ENCODE results near the gene TEX2. TPM values are rescaled to one million over a fixed set of nuclear protein-coding genes. Genes with fewer than 3 reads are reported as not detected.
A peak's percentile ranks its signal among the peaks of the same experiment; 100 is the strongest.

TEX2 gene
- total RNA-seq, 6 donors from 2014 or later, result 42.3 to 96.1 (median 53.4) TPM

DNA sequence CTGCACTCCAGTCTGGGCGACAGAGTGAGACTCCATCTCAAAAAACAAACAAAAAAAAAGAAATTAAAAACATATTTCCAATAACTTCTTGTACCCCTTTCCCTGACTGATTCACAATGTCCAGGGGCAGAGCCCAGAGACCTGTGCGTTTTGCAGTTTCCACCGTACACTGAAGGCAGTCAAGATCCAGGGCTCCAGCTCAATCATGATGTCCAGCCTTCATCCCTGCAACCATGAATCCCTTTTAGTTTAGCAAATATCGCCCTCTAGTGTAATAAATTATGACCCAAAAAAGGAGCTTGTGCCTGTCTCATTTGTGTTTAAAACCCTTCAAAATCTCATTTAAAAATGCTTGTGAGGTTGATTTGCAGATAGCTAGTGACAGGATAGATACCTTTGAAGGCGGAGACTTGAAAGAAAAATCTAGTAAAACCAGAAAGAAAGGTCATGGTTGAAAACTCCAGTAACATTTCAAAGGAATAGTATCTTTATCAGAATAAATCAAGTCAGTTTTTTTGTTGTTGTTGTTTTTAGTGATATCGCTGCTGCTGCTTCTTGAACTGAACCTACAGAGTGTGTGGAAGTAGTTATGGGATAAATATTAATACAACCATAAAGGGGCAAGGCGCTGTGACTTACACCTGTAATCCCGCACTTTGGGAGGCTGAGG lies 129.4 kb downstream of the TEX2 start:
- H3K4me1 ChIP-seq, result peaks cover 8 to 15% (median 11%) of the 10 kb centered on the region in 4 donors
- no peaks in the 10 kb centered on the region for H3K9me3 ChIP-seq
- no peak overlapping the region for H3K27ac ChIP-seq
- no peak for TF ChIP-seq POLR2AphosphoS5 (IDR thresholded peaks at IDR 0.05)
- TF ChIP-seq, protein P1, sequence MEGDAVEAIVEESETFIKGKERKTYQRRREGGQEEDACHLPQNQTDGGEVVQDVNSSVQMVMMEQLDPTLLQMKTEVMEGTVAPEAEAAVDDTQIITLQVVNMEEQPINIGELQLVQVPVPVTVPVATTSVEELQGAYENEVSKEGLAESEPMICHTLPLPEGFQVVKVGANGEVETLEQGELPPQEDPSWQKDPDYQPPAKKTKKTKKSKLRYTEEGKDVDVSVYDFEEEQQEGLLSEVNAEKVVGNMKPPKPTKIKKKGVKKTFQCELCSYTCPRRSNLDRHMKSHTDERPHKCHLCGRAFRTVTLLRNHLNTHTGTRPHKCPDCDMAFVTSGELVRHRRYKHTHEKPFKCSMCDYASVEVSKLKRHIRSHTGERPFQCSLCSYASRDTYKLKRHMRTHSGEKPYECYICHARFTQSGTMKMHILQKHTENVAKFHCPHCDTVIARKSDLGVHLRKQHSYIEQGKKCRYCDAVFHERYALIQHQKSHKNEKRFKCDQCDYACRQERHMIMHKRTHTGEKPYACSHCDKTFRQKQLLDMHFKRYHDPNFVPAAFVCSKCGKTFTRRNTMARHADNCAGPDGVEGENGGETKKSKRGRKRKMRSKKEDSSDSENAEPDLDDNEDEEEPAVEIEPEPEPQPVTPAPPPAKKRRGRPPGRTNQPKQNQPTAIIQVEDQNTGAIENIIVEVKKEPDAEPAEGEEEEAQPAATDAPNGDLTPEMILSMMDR (IDR thresholded peaks at IDR 0.05), result peak; percentile 38 to 80 (median 72)
- H3K27me3 ChIP-seq, result no peaks in the 10 kb centered on the region
- 38 to 43% methylated on average over 8 of the region's 8 CpGs for WGBS, 2 donors
- no peaks in the 10 kb centered on the region for H3K36me3 ChIP-seq
- DNase-seq (peak in 1 of 2 donors; percentile 36), ATAC-seq (ENCODE audit: low FRiP score in 2 of 2) (no peak)
- no peak overlapping the region for H3K4me3 ChIP-seq

DNA sequence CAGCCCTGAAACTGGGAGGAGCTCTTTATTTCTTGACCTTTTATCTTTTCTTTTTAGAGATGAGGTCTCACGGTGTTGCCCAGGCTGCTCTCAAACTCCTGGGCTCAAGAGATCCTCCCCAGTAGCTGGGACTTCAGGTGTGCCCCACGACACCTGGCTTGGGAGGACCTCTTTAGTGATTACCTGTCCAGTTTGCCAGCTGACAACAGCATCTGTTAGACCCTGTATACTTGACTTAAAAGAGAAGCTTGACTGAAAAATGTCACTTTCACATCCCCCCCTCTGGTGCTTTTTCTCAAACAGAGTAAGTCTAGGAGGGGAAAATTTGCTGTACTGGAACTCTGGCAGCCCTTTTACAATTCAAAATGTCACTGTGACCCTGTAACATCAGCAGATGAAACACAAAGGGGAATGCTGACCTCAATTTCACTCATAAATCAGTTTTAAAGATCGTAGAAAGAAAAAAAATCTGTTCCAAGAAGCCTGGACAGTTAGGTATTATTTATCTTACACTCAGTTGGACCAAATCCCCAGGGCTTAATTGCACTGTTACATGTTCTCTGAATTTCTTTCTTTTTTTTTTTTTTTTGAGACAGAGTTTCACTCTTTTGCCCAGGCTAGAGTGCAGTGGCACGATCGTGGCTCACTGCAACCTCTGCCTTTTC lies 131.3 kb downstream of the TEX2 start:
- TF ChIP-seq POLR2AphosphoS5 (IDR thresholded peaks at IDR 0.05), result no peak
- no peak for TF ChIP-seq POLR2A (IDR thresholded peaks at IDR 0.05)
- TF ChIP-seq, protein P1 (IDR thresholded peaks at IDR 0.05), result no peak
- TF ChIP-seq EP300 (IDR thresholded peaks at IDR 0.05), result no peak
- Histone ChIP-seq H3K9me3 (no peaks in the 10 kb centered on the region), H3K4me1 (peaks cover 16 to 31% (median 29%) of the 10 kb centered on the region in 4 donors), H3K36me3 (no peaks in the 10 kb centered on the region), H3K27me3 (no peaks in the 10 kb centered on the region), H3K27ac (peak overlapping the region in 2 of 4 donors; percentile 96 to 100), H3K4me3 (no peak overlapping the region)
- no peak for DNase-seq
- WGBS, 2 donors, result 86 to 89% methylated on average over 5 of the region's 5 CpGs
- ATAC-seq (ENCODE audit: low FRiP score in 2 of 2), result no peak

- Histone ChIP-seq H3K4me1 (peaks cover 16 to 42% (median 35%) of the 10 kb centered on the region in 4 donors), H3K36me3 (no peaks in the 10 kb centered on the region), H3K27me3 (no peaks in the 10 kb centered on the region), H3K27ac (peak overlapping the region; percentile 96 to 100 (median 96)), H3K9me3 (no peaks in the 10 kb centered on the region), H3K4me3 (peak overlapping the region; percentile 50 to 93 (median 84))
- TF ChIP-seq POLR2A (IDR thresholded peaks at IDR 0.05), result peak in 1 of 4 donors; percentile 15
- no peak for TF ChIP-seq EP300 (IDR thresholded peaks at IDR 0.05)
- TF ChIP-seq, protein P1 (IDR thresholded peaks at IDR 0.05), result peak in 4 of 6 experiments; percentile 8 to 38 (median 17)
- peak in 1 of 2 donors; percentile 3 for TF ChIP-seq POLR2AphosphoS5 (IDR thresholded peaks at IDR 0.05)
- 6 to 13% methylated on average over 17 to 24 of the region's 24 CpGs for WGBS, 2 donors
- DNase-seq (peak in 1 of 2 donors; percentile 79), ATAC-seq (ENCODE audit: low FRiP score in 2 of 2) (peak; percentile 3 to 49)
These were observed 132.5 kb downstream of the TEX2 start for GRCh38 chr17:64130559-64131001.

- Histone ChIP-seq H3K4me1 (peaks cover 16 to 45% (median 35%) of the 10 kb centered on the region in 4 donors), H3K27me3 (no peaks in the 10 kb centered on the region), H3K36me3 (no peaks in the 10 kb centered on the region), H3K4me3 (peak within 1 kb of the TSS; percentile 77 to 93 (median 84)), H3K9me3 (no peaks in the 10 kb centered on the region), H3K27ac (peak within 1 kb of the TSS; percentile 96 to 100 (median 96))
- WGBS, 2 donors, result 3% methylated on average over 6 to 20 of the region's 98 CpGs
- TF ChIP-seq, protein P1 (IDR thresholded peaks at IDR 0.05), result peak in 2 of 6 experiments; percentile 20 to 44
- TF ChIP-seq POLR2AphosphoS5 (IDR thresholded peaks at IDR 0.05) (peak; percentile 96 to 99), EP300 (IDR thresholded peaks at IDR 0.05) (no peak), POLR2A (IDR thresholded peaks at IDR 0.05) (peak in 3 of 4 donors; percentile 70 to 99 (median 93))
- DNase-seq, result peak; percentile 95 to 98
- ATAC-seq (ENCODE audit: low FRiP score in 2 of 2), result peak; percentile 97 to 99
These were observed 133.1 kb downstream of the TEX2 start, which contains the start of gene ERN1 for GRCh38 chr17:64129765-64130558. Gene ERN1, minus strand, starts transcription at chr17:64130144. Its CDS starts 115 bp downstream, at chr17:64130029.
